Measurements from ENCODE around the gene FAM222A. TPM values are rescaled to one million over a fixed set of nuclear protein-coding genes. Genes with fewer than 3 reads are reported as not detected.

Gene FAM222A
- polyA plus RNA-seq, 4 donors = 6.8 to 11.2 (median 8.1) TPM

DNA sequence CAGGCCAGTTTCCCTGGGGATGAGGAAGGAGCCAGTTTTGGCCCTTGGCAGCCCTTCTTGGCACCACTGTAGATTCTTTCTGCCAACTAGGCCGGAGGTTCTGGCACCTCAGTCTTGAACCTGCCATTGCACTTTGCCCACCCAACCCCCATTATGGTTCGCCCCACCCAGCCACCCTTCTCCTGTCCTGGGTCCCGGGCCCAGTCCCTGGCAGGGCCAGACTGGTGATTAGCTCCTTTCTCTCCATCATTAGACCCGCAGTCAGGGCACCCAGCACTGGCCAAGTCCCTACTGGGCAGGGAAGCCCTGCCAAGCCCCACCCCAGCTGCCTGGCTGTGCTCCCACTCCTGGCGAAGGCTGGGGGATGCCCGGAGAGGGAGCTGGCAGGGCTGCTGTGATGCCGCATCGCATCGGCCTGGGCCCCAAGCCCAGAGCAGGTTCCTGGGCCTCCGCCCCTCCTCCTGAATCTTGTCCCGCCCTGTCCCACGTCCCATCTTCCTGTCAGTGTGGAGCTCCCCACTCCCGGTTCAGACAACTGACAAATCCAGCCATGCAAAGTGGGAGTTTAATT lies 9.8 kb downstream of the FAM222A start:
- DNase-seq (ENCODE audit: low read depth in 4 of 4, low spot score in 2 of 4) = no peak

DNA sequence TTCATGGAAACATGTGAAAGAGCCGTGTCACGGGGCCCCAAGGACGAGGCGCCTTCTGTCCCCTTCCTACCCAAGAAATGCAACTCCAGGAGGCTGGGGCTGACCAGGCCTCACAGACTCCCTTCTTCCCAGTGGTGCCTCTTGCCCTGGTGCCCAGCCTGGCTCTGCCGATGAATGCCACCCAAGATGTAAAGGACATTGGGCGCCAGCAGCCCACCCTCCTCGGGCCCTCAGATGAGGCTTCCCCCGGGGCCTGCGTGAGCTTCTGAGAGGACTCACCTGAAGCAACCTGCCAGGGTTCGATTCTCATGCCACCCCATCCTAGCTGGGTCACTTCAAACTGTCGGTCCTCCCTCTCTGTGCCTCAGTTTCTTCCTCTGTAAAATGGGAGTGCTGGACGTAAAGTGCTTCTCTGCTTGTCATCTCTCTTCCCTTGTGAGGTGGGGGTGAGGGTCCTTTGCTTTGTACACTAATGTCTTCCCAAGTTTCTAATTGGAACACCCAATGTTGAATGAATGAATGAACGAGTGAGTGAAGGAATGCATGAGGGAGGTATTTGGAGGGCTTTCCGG lies 10.8 kb downstream of the FAM222A start:
- no peak for DNase-seq (ENCODE audit: low read depth in 4 of 4, low spot score in 2 of 4)

DNA sequence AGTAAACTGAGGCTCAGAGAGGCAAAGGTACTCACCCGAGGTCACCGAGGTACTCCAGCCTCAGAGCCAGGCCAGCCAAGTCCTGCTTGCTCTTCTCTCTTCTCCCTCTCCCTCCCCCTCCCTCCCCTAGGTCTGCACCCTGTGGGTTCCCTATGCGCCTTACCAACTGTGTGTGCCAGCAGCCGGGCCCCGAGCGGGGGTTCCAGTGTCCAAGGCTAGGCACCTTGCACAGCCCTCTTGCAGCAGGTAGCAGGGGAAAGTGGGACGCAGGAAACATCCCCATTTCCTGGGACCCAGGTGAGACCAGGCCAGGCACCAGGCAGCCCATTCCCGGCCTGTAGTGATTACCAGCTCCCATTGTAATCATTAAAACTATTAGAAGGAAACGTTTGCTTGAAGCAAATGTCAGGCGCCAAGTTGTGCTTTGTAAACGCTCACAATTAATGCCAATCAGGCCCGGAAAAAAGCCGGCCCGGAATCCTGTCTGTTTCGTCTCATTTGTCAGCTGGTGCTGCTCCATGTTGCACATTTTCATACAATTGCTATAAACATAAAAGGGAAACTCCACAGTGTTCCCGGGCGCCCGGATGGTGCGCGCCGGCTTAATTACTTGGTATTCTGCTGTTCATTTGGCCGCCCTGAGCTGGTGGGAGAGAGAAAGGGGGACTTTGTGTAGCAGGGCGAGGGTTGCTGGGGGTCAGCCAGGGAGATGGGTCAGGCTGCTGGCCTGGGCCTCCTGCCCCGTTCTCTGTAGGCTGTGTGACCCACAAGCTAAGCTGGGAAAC lies 11.9 kb downstream of the FAM222A start:
- DNase-seq (ENCODE audit: low read depth in 4 of 4, low spot score in 2 of 4) = no peak

DNA sequence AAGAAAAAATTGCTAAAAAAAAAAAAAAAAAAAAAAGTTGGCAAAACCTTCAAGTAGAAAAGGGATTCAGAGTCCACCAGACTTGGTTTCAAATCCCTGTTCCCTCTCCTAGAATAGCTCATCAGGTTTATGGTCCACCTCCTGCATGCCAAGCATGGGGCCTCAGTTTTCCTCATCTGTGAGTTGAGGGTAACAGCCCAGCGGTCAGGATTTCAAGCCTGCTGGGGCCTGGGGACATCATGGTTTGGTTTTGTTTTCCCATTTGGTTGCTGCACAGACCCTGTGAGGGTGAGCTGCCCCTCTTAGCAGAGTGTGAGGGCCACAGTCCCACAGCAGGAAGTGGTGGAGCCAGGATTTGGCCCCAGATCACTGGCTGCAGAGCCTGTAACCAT lies 12.5 kb downstream of the FAM222A start:
- no peak for DNase-seq (ENCODE audit: low read depth in 4 of 4, low spot score in 2 of 4)

DNA sequence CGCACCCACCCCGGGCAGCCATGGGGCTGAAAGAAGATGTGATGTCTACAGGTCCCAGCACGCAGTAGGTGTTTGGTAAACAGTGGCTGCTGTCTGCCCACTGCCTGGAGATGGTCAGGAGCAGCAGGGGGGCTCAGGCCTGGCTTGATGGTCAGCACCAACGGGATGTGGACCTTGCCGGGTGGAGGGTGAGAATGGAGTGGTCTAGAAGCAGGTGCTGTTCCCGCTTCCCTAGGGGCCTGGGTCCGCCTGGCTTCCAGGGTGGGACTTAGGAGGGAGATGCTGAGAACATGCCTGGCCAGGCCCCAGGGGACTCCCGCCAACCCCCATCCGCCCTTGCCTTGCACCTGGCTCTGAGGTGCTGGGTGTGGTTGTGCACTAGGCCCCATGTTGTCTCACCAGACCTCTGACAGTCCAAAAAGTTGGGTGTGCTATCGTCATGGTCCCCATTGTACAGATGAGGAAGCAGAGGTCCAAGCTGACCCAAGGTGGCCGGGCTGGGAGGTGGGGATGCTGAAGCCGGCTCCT lies 12.9 kb downstream of the FAM222A start:
- no peak for DNase-seq (ENCODE audit: low read depth in 4 of 4, low spot score in 2 of 4)

DNA sequence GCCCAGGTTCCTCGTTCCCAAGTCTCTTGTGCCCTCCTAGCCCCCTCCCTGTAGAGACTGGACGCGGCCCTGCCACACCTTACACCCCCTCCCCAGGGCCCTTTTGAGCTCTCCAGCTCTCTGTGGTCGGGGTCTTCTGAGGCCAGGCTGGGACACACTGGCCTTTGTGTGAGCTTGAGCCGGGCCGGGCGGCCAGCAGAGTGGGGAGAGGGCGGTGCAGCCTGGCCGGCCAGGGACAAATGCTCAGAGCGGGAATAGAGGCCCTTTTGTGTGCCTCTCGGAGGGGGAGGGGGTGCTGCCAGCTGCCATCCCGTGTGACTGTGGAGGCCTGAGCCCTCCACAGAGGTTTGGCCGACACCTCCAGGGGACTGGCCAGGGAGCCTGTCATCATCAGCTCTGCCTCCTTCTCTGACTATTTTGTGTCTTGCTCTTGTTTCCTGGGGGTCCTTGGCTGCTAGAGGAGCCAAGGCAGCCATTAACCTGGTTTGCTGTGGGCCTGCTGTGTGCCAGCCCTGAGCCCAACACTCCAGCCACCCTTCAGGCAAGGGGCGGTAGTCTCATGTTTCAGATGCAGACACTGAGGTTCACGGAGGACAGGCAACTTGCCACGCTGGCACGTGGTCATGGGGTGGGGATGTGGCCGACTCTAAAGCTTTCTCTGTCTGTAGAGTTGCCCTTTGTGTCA lies 13.6 kb downstream of the FAM222A start:
- no peak for DNase-seq (ENCODE audit: low read depth in 4 of 4, low spot score in 2 of 4)

DNA sequence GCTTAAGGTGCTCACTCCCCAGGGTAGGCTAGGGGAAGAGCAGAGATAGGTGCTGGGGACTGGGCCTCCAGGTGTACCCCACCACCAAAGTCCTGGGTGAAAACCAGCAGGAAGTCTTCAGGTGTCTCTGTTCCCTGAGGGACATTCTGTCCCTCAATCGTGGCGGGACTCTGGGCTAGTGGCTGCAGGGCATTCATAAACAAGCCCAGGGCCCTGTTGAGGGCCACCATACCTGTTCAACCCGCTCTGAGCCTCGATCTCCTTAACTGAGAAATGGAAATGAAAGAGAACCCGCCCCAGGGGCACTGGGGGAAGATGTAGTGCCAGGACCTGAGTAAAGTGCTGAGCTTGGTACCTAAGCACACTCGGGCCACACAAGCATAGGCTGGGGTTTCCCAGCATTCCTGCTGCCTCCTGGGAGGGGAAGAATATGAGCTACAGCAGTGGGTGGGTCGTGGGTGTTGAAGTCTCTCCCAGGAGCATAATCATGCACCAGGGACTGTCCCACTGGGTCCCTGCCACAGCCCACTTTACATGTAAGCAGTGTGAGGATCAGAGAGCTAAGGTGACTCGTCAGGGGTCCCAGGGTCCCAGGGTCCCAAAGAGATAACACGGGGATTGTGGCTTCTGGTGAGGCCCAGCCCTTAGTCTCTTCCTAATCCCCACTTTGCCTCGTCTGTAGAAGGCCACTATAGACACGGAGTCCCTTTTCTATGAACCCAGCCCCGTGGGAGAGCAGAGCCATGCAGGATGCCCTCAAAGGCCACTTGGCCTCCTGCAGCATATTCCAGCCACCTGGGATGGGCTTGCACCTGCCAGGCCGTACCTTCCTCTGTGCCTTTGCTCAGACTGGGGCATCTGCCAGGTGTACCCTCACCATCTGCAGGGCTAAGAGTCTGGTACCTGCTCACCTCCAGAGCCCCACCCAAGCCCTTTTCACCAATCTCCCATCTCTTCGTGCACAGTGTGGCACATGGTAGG lies 14.4 kb downstream of the FAM222A start:
- no peak for DNase-seq (ENCODE audit: low read depth in 4 of 4, low spot score in 2 of 4)

DNA sequence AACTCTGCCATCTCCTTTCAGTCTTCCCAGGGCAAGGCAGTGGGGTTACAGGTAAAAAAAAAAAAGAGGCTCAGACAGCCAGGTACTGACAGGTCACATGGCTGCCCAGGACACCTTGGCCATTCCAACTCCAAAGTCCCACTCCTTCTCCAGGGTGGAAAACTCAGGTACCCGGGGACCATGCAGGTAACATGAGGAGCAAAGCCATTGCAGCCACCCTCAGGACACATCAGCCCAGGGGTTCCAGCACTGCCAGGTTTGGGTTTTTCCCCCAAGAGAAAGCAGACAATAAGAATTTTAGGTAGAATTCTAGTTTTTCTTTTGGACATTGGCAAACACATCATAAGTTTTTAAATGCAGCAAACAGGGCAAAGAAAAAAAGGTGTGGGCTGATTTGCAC lies 15.3 kb downstream of the FAM222A start:
- no peak for DNase-seq (ENCODE audit: low read depth in 4 of 4, low spot score in 2 of 4)

DNA sequence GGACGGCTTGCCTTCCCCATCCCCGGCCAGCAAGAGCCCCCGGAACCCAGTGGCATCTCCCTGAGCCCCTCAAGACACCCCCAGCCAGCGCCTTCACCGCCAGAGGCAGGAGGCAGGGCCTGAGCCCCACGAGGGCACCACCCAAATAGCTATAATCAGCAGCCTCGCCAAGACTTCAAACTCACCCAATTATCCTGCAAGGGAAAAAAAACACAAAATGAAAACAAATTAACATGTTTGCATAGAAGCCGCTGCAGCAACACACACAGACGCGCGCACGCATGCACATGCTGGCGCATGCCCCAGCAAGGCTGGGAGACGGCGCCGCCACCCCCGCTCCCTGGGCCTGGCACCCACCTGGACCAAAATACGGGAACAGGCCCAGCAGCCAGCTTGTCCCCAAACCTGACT lies 15.8 kb downstream of the FAM222A start:
- no peak for DNase-seq (ENCODE audit: low read depth in 4 of 4, low spot score in 2 of 4)

DNA sequence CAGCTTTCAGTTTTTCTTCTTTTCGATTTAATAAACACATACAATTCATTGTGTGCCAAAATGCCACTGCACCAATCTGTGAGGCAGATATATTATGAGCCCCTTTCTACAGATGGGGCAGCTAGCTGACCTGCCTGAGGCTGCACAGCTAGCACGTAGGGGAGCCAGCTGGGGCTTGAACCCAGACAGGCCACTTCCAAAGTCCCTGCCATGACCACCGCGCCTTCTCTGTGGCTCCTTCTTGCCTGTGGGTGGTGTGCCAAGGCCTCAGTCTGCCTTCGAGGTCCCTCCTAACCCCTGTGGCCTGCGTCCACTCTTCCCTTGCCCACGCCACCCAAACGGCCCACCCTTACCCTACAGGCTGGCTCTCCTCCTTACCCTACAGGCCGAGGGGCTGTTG lies 16.2 kb downstream of the FAM222A start:
- DNase-seq (ENCODE audit: low read depth in 4 of 4, low spot score in 2 of 4) = no peak

DNA sequence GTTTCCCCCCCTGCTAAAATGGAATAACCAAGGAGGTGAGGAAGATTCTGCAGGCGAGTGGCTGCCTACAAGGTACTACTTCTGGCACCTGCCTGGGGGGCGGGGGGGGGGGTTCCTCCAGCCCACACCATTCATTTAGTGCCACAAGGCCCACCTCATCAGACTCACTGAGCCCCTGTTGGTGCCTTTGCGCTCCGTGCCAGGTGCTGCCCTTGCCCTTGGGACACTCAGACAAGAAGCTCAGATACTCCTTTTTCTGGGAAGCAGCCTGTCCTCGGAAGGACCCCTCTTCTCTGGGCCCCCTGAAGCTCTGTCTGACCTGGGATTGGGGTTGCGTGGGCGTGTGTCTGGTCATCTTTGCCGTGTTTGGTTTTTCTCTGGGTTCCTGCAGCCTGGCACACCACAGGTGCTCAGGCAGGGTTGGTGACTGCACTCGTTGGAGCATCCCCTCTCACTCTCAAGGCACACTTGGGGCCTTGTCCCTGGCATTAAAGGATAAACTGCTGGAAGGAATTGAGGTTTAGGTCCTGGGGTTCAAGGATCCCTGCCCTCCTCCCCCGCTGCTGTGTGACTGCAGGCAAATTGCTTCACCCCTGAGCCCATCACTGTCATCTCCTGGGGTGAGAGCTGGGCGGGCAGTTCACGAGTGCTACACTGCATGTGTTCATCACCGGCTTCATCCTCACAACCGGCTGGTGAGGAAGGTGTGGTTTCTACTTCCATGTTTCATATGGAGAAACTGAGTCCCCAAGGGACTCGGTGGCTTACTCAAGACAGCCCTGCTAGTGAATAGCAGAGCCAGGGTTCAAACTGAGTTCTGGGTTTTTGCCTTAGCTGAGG lies 16.9 kb downstream of the FAM222A start:
- DNase-seq (ENCODE audit: low read depth in 4 of 4, low spot score in 2 of 4) = no peak

DNA sequence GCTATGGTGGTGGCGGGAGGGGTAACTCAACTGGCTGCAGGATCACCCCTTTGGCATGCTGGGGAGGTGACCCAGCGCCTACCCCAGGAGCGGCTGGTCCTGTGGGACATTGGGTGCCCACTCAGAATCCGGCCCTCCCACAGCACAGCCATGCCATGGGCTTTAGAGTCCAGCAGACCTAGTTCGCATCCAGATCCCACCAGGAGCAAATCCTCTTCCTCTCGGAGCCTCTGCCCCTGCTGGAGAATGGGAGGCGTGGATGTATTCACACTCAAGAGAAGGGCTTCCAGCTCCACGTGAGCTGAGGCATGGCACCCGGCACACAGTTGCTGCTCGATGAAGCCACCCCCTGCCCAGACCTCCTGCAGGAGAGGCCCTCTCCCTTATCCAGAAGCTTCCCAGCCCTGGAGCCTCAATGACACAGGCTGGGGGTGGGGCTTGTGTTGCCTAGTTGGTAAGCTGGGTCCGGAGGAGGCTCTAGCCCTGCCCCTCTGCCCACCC lies 17.7 kb downstream of the FAM222A start:
- DNase-seq (ENCODE audit: low read depth in 4 of 4, low spot score in 2 of 4) = no peak

DNA sequence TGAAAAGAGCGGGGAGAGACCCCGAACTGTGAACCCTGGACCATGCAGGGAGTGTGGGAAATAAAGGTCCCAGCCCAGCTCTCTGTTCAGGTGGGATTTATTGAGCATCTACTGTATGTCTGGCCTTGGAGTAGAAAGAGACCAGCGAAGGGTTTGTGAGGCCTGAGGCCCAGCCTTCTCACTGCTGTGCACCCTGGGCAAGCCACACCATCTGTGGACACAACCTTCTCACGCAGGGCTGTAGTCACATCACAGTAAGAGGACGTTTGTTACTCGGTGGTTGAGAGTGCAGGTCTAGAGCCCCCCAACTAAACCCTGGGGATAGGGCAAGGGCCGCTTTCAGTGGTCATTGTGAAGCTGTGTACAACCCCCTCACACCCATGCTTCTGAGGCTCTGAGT lies 18.2 kb downstream of the FAM222A start:
- no peak for DNase-seq (ENCODE audit: low read depth in 4 of 4, low spot score in 2 of 4)

DNA sequence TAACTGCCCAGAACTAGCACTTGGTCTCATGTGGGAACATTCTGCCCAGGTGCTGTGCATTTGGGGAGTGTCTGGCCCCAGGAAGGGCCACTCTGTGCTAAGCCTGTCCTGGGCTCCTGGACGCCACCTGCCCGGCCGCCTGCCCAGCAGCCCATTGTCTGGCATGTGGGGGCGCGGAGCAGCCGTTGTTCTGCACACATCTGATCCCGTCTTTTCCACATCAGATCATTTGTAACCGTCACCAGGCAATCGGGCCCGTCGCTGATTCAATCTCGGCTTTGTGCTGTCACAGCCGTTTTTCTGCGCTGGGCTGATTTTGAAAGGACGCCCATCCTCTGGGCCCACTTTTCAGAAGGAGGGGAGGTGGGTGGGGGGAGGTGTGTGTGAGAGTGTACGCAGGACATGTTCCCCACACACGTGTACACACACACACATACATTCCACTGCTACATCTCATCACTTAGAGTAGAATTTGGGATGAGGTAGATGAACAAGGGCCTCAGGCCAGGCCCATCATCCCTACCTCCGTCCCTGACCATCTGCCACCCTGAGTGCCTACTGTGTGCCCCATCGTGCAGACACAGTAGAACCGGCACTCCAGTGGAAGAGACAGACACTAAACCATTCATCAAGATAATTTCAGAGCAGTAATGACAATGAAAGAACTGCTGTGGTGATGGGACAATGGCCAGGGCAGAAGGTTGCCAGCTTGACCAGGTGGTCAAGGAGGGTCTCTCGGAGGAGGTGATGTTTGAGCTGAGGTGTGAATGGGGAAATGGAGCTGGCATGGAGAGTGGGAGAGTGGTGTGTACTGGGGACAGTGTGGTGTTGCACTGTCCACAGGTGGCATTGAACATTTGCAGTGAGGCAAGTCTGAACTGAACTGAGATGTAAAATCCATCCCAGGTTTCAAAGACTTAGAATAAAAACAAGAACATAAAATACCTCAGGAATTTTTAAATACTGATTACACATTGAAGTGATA lies 19.0 kb downstream of the FAM222A start:
- no peak for DNase-seq (ENCODE audit: low read depth in 4 of 4, low spot score in 2 of 4)

DNA sequence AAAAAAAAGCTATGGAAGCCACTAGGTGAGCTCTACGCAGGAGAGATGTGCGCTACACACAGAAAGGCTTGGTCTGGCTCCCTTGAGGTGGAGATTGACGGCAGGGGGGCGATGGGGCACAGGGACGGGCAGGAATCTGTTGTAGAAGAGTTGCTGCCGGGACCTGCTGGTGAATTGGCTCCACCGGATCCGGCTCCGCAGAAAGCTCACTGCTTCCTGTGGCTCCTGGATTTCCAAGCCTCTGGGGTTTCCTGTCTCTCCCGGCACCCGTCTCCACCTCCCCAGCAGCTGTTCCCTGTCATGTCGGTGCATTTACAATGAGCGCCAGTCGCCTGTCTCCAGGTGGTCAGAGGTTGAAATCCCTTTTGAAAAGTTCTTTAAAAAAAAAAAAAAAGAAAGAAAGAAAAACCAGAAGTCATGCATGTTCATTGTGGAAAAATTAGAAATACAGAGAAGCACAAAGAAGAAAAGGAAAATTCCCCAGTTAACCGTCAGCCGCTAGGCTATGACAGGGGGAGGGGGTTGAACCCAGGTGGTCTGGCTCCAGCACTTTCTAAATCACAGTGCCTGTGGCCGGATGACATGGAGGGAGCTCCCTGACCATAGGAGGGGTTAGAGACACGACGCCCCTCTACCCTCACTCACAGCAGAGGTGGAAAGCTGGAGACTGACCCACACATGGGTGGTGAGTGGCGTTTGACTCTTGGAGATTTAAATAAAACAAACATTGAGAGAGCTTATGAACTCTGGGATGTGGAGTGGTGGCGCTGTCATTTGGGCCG lies 20.8 kb downstream of the FAM222A start:
- DNase-seq (ENCODE audit: low read depth in 4 of 4, low spot score in 2 of 4) = no peak

DNA sequence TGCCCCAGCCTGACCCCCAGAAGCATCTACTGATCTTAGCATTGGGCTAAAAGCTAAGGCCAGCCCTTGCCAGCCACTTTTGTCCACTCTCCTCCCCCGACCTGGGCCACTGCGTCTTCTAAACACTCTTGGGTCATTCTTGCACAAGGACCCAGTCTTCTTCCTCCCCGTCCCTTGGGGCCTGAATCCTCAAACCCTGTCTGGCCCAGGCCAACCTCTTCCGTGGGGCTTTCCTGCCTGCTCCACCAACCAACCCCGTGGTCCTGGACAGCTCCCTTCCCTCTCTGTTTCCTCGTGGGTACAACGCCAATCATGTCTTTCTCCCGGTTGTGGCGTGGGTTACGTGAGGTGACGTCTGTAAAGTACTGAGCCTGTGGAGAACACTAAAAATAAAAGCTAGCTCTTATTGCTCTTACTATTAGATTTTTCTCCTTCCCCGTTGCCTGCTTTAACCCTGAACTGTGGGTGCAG lies 21.5 kb downstream of the FAM222A start:
- no peak for DNase-seq (ENCODE audit: low read depth in 4 of 4, low spot score in 2 of 4)
